ENCODE data around the gene RASGRP2.

The RASGRP2 gene

GRCh38 chr11:64787526-64788320 lies 43.8 kb upstream of the RASGRP2 start:
- TF ChIP-seq CTCF (IDR thresholded peaks at IDR 0.05; ENCODE audit: extremely low read depth, missing control alignments) = peak; percentile 60
- peak; percentile 78 for DNase-seq (ENCODE audit: low spot score)

GRCh38 chr11:64786308-64786707 lies 42.4 kb upstream of the RASGRP2 start:
- TF ChIP-seq CTCF (IDR thresholded peaks at IDR 0.05; ENCODE audit: extremely low read depth, missing control alignments) = no peak
- DNase-seq (ENCODE audit: low spot score) = no peak

DNA sequence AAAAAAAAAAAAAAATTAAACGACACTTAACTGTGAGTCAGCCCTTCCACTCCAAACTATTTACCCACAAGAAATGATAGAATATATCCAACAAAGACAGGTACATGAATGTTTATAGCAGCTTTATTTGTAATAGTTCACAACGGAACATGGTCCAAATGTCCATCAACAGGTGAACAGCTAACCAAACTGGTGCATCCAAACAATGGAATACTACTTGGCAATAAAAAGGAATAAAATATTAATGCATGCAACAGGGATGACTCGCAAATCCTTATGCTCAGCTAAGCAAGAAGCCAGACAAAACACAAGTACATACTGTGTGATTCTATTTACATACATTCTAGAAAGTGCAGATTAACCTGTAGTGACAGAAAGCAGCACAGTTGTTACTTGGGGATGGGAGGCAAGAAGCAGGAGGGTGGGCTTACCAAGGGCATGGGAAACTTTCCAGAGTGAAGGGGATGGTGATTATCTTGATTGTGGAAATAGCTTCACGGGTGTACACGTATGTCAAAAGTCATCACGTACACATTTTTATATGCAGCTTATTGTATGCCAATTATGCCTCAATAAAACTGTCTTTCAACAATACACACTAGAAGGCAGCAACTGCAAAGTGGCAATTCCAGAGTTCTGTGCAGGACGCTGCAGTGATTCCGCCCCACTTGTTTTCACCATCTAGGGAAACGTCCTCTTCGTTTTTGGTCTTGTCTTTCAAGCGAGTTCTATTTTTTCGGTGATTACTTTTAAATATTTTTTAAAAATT lies 41.1 kb upstream of the RASGRP2 start:
- DNase-seq (ENCODE audit: low spot score) = no peak

DNA sequence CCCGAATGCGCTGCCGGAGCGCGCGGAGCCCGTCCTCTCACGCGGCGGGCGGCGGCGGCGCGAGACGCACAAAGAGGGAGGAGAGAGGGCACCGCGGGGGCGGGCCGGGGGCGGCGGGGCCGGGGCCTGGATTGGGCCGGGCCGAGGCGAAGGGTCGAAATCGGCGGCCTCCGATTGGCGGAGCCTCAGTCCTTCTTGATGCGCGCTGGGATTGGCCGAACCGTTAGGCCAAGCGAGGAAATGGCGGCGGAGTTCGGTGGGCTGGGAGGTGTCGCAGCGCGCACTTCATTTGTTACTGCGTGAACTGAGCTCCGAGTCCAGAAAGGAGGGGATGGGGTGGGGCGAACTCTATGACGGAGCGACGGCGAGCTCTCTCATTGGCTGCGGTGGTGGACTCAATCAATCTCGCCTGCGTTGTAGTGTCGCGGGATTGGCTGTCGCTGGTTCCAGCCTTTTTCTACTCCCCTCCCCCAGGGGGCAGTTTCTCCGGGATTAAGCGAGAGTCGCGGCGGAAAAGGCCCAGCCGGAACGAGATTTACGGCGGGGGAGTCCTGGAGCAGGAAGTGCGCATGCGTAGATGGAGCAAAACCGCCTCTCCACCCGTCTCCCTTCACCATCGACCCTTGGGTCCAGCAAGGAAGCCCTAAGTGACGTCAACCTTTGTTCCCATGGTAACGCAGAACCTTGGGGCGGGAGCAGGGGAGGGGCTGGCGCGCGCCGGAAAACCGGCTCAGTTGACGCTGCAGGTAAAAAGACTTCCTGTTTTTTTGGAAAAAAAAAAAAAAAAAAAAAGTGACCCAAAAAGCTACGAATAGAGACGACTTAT lies 34.7 kb upstream of the RASGRP2 start, which contains the start of gene SF1:
Gene SF1 (minus strand): TSS at position 70 of the 826 bp plus-strand sequence. CDS start 150 bp downstream, outside the sequence.
- peak; percentile 97 for DNase-seq (ENCODE audit: low spot score)
- no peak for TF ChIP-seq CTCF (IDR thresholded peaks at IDR 0.05; ENCODE audit: extremely low read depth, missing control alignments)

More for the DNA sequence above, 41.1 kb upstream of the RASGRP2 start:
- no peak for TF ChIP-seq CTCF (IDR thresholded peaks at IDR 0.05; ENCODE audit: extremely low read depth, missing control alignments)

DNA sequence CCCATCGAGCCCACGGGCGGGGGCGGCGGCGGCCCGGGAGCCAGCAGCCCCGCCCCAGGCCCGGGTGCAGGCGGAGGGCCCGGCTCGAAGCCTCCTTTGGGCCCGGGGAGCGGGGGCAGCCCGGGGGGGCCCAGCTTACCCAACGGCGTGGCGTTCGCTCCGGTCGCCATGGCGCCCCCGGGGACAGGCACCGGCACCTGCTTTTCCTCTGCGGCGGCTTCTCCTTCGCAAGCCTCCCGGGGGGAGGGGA lies 34.2 kb upstream of the RASGRP2 start:
- DNase-seq (ENCODE audit: low spot score) = no peak
- no peak for TF ChIP-seq CTCF (IDR thresholded peaks at IDR 0.05; ENCODE audit: extremely low read depth, missing control alignments)

GRCh38 chr11:64777449-64778222 lies 33.7 kb upstream of the RASGRP2 start:
- no peak for TF ChIP-seq CTCF (IDR thresholded peaks at IDR 0.05; ENCODE audit: extremely low read depth, missing control alignments)
- DNase-seq (ENCODE audit: low spot score) = peak; percentile 95

Measured in GM20000 (cell line).